22Rv1 (cell line): ENCODE data around the gene CLCN3.

ENCODE experiments used
- ZFX ChIP-seq: fragments of 450-650 bp; IDR thresholded peaks from 2 replicates; pipeline ENCODE4 v1.6.1; 2017; ENCODE audit warnings: antibody characterized with exemption, borderline replicate concordance
- TF ChIP-seq, protein P1 (sequence below): fragments of 450-650 bp; IDR thresholded peaks from 2 replicates; pipeline ENCODE4 v1.5.1; 2017; ENCODE audit warnings: mild to moderate bottlenecking

DNA sequence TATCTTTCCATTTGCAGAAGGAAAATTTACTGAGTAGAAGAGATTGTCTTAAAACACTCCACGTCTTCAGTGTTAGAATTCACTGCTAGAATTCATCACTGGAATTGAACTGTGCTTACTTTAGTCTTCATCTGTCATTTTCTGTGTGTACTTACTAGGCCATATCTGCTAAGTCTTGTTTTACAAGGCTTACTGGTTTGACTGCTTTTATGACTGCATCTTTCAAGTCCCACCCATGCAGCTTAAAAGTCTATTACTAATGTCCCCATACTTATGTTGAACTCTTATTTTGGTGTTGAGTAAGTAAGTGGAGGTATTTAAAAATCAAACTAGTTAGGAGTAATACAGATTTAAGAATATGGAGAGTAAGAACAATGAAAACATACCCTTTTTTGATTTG is 14.6 kb downstream of the CLCN3 start:
- TF ChIP-seq, protein P1, sequence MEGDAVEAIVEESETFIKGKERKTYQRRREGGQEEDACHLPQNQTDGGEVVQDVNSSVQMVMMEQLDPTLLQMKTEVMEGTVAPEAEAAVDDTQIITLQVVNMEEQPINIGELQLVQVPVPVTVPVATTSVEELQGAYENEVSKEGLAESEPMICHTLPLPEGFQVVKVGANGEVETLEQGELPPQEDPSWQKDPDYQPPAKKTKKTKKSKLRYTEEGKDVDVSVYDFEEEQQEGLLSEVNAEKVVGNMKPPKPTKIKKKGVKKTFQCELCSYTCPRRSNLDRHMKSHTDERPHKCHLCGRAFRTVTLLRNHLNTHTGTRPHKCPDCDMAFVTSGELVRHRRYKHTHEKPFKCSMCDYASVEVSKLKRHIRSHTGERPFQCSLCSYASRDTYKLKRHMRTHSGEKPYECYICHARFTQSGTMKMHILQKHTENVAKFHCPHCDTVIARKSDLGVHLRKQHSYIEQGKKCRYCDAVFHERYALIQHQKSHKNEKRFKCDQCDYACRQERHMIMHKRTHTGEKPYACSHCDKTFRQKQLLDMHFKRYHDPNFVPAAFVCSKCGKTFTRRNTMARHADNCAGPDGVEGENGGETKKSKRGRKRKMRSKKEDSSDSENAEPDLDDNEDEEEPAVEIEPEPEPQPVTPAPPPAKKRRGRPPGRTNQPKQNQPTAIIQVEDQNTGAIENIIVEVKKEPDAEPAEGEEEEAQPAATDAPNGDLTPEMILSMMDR: no peak
- TF ChIP-seq ZFX: no peak
